B cell (primary cell): ENCODE measurements around the gene PRR20A. TPM values are rescaled to one million over a fixed set of nuclear protein-coding genes. Genes with fewer than 3 reads are reported as not detected.

Source experiments
- ATAC-seq: fragments of 200-7000 bp; cut with Tn5 transposase; one replicate; pipeline ENCODE4 v1.10.0; 2021; ENCODE audit warnings: low read depth, mild to moderate bottlenecking, moderate number of reproducible peaks, moderate library complexity
- CTCF ChIA-PET: fragments of 350-600 bp; sonication (Branson Sonifier 250); formaldehyde crosslinking; loops from one replicate; lab custom pipeline; 2021; ENCODE audit warnings: antibody characterized with exemption, inconsistent platforms; lab: Charles Lee
- POLR2A ChIA-PET: fragments of 350-600 bp; sonication (Branson Sonifier 250); formaldehyde crosslinking; loops from one replicate; lab custom pipeline; 2021; ENCODE audit warnings: antibody characterized with exemption; lab: Charles Lee
- DNase-seq: peaks from one replicate; pipeline ENCODE4 v3.0.0; 2013
- H2AFZ ChIP-seq: 2 replicates; pipeline ENCODE4 v1.6.1; 2012; ENCODE audit warnings: mild to moderate bottlenecking, low read depth, low read length; ENCODE audit not compliant: insufficient read depth, poor library complexity, severe bottlenecking
- H3K27ac ChIP-seq, 2 donors: 1 replicate in 1 of 2; 2 replicates in 1 of 2; pipeline ENCODE4 v1.5.1; 2012 to 2013; ENCODE audit warnings: low read length in 2 of 2, mild to moderate bottlenecking in 2 of 2, moderate library complexity in 1 of 2
- H3K27me3 ChIP-seq, 4 experiments: fragments of 200-600 bp in 1 of 4; sonication (generic) in 1 of 4; replicated peaks in 1 of 4; 1 replicate in 2 of 4; 2 replicates in 2 of 4; pipeline versions ENCODE4 v1.6.1 to v1.7.0; 2013 to 2016; ENCODE audit warnings: low read length in 3 of 4, mild to moderate bottlenecking in 2 of 4, mixed read lengths in 1 of 4, moderate library complexity in 1 of 4; ENCODE audit not compliant: insufficient read depth in 4 of 4, control insufficient read depth in 3 of 4; ENCODE audit errors: control extremely low read depth in 1 of 4
- H3K36me3 ChIP-seq, 2 experiments: replicated peaks in 1 of 2; 1 replicate in 1 of 2; 2 replicates in 1 of 2; pipeline versions ENCODE4 v1.6.1 to v1.7.1; 2013; ENCODE audit warnings: low read length in 1 of 2; ENCODE audit not compliant: insufficient read depth in 2 of 2, control insufficient read depth in 1 of 2; ENCODE audit errors: control extremely low read depth in 1 of 2, extremely low read depth in 1 of 2
- H3K4me1 ChIP-seq, 2 donors: fragments of 200-600 bp in 1 of 2; sonication (generic) in 1 of 2; 1 replicate in 1 of 2; 2 replicates in 1 of 2; pipeline versions ENCODE4 v1.5.1 to v1.6.1; 2013 to 2017; ENCODE audit warnings: low read length in 2 of 2; ENCODE audit not compliant: control insufficient read depth in 2 of 2, insufficient read depth in 2 of 2
- H3K4me2 ChIP-seq: replicated peaks from 2 replicates; pipeline ENCODE3; 2012; ENCODE audit warnings: mild to moderate bottlenecking, low read depth, low read length; ENCODE audit not compliant: poor library complexity, severe bottlenecking
- H3K4me3 ChIP-seq, 5 experiments: fragments of 200-600 bp in 1 of 5; sonication (generic) in 1 of 5; 1 replicate in 3 of 5; 2 replicates in 2 of 5; pipeline versions ENCODE4 v1.5.1 to v1.7.0; 2011 to 2016; ENCODE audit warnings: low read length in 4 of 5, mild to moderate bottlenecking in 4 of 5, low read depth in 2 of 5, control low read depth in 1 of 5, moderate library complexity in 1 of 5; ENCODE audit not compliant: insufficient read depth in 1 of 5; ENCODE audit errors: control extremely low read depth in 1 of 5, extremely low read depth in 1 of 5
- H3K79me2 ChIP-seq: fragments of 200-600 bp; sonication (generic); one replicate; pipeline ENCODE4 v1.6.0; 2016; ENCODE audit warnings: low read length; ENCODE audit not compliant: control insufficient read depth, insufficient read depth
- H3K9ac ChIP-seq: fragments of 200-600 bp; sonication (generic); 2 replicates; pipeline ENCODE4 v1.6.1; 2017; ENCODE audit warnings: mild to moderate bottlenecking, low read length, moderate library complexity
- H3K9me3 ChIP-seq, 3 donors: one replicate each; pipeline versions ENCODE4 v1.6.1 to v1.7.1; 2013; ENCODE audit warnings: low read length in 2 of 3; ENCODE audit not compliant: control insufficient read depth in 2 of 3, insufficient read depth in 1 of 3; ENCODE audit errors: control extremely low read depth in 1 of 3
- H4K20me1 ChIP-seq: 2 replicates; pipeline ENCODE4 v1.6.0; 2012; ENCODE audit warnings: mild to moderate bottlenecking, low read length; ENCODE audit not compliant: insufficient read depth, control insufficient read depth, poor library complexity, severe bottlenecking
- H3K27ac Mint-ChIP-seq: one replicate; pipeline ENCODE4 v1.8.0; 2021; ENCODE audit warnings: mixed read lengths
- H3K27me3 Mint-ChIP-seq: one replicate; pipeline ENCODE4 v1.8.0; 2021; ENCODE audit warnings: mixed read lengths
- H3K4me1 Mint-ChIP-seq: one replicate; pipeline ENCODE4 v1.8.0; 2021; ENCODE audit warnings: mixed read lengths
- H3K4me3 Mint-ChIP-seq: one replicate; pipeline ENCODE4 v1.8.0; 2021; ENCODE audit warnings: mixed read lengths
- H3K9me3 Mint-ChIP-seq: one replicate; pipeline ENCODE4 v1.8.0; 2022; ENCODE audit warnings: mixed read lengths; ENCODE audit not compliant: insufficient read depth
- CTCF ChIP-seq: fragments of 200-600 bp; IDR thresholded peaks from one replicate; pipeline ENCODE4 v1.8.0; 2022; ENCODE audit warnings: antibody characterized with exemption, mild to moderate bottlenecking
- EZH2 ChIP-seq: IDR thresholded peaks from 2 replicates; pipeline ENCODE4 v1.6.1; 2012; ENCODE audit warnings: borderline replicate concordance, low read depth, mild to moderate bottlenecking, moderate library complexity, low read length; ENCODE audit not compliant: insufficient read depth, poor library complexity, severe bottlenecking
- WGBS: methylation state at CpG from one replicate; pipeline ENCODE4 v1.1.5; 2013; ENCODE audit warnings: missing lambda C conversion rate; ENCODE audit not compliant: insufficient coverage; 5-methylcytosine and 5-hydroxymethylcytosine counted together
- intact Hi-C: fragments of 100-400 bp; cut with micrococcal nuclease; formaldehyde crosslinking; loops from one replicate; pipeline ENCODE4 v1.10.0; 2022
- polyA plus RNA-seq: library from polyadenylated mRNA; depleted of rRNA; stranded (reverse); fragments of >200 nt; gene quantifications from 2 replicates; pipeline ENCODE4 v1.2.3, GENCODE V29; 2012
- total RNA-seq, 2 donors: library from RNA; stranded (reverse); fragments of 120-200 nt in 1 of 2; gene quantifications; 1 replicate in 1 of 2; 2 replicates in 1 of 2; pipeline versions ENCODE4 v1.2.3 to v1.2.4, GENCODE V29; 2013 to 2022

The PRR20A gene
- total and polyA plus RNA-seq, 2 donors (not counting 1 experiment from before 2014, with no cell fraction given): not detected

GRCh38 chr13:57123681-57124080 is 17.0 kb upstream of the PRR20A start:
- no peak for ATAC-seq
- no peak for DNase-seq
- ChIA-PET POLR2A (no interaction called here), CTCF (no interaction called here)
- H3K27ac ChIP-seq: no peak overlapping the region
- no peaks in the 10 kb centered on the region for H3K4me1 ChIP-seq
- Mint-ChIP-seq H3K9me3 (no peaks in the 10 kb centered on the region), H3K27ac (no peak overlapping the region), H3K4me3 (no peak overlapping the region), H3K4me1 (no peaks in the 10 kb centered on the region), H3K27me3 (no peaks in the 10 kb centered on the region)
- intact Hi-C loops: no loop called here
- H3K4me2 ChIP-seq: no peak overlapping the region
- H3K27me3 ChIP-seq: no peaks in the 10 kb centered on the region
- H4K20me1 ChIP-seq: no peaks in the 10 kb centered on the region
- no peaks in the 10 kb centered on the region for H3K79me2 ChIP-seq
- WGBS: no CpG with 5 or more reads among the region's 1 CpG
- H2AFZ ChIP-seq: no peak overlapping the region
- peaks cover 0 to 5% (median 0%) of the 10 kb centered on the region in 3 donors for H3K9me3 ChIP-seq
- TF ChIP-seq CTCF (no peak), EZH2 (no peak)
- H3K4me3 ChIP-seq: no peak overlapping the region
- no peaks in the 10 kb centered on the region for H3K36me3 ChIP-seq
- no peak overlapping the region for H3K9ac ChIP-seq

- Histone ChIP-seq H3K4me2 (no peak overlapping the region), H3K27me3 (no peaks in the 10 kb centered on the region), H3K9me3 (no peaks in the 10 kb centered on the region), H3K79me2 (no peaks in the 10 kb centered on the region), H3K4me3 (no peak overlapping the region), H4K20me1 (no peaks in the 10 kb centered on the region), H3K4me1 (no peaks in the 10 kb centered on the region), H3K27ac (no peak overlapping the region), H3K36me3 (no peaks in the 10 kb centered on the region), H2AFZ (no peak overlapping the region), H3K9ac (no peak overlapping the region)
- POLR2A ChIA-PET: no interaction called here
- intact Hi-C loops: no loop called here
- Mint-ChIP-seq H3K9me3 (no peaks in the 10 kb centered on the region), H3K27me3 (no peaks in the 10 kb centered on the region), H3K27ac (no peak overlapping the region), H3K4me3 (no peak overlapping the region), H3K4me1 (no peaks in the 10 kb centered on the region)
- CTCF ChIA-PET: no interaction called here
- 87% methylated on average over 4 of the region's 6 CpGs for WGBS
- no peak for DNase-seq
- no peak for TF ChIP-seq EZH2
- TF ChIP-seq CTCF: no peak
- no peak for ATAC-seq
Observed at GRCh38 chr13:57128909-57129308, 11.8 kb upstream of the PRR20A start.
